Subcutaneous abdominal adipose tissue (tissue), 5 donors: ENCODE results near the gene ANTXR1.

ENCODE experiments used
- H3K27ac ChIP-seq: one replicate; pipeline ENCODE4 v1.7.0; 2013; ENCODE audit warnings: low read depth, mild to moderate bottlenecking, inconsistent platforms, low read length, moderate library complexity
- H3K27me3 ChIP-seq, 5 donors: one replicate each; pipeline ENCODE4 v1.7.0; 2013; ENCODE audit warnings: low read length in 5 of 5, inconsistent platforms in 1 of 5; ENCODE audit not compliant: control insufficient read depth in 5 of 5, insufficient read depth in 4 of 5
- H3K36me3 ChIP-seq, 5 donors: one replicate each; pipeline ENCODE4 v1.7.0; 2013; ENCODE audit warnings: low read length in 5 of 5; ENCODE audit not compliant: control insufficient read depth in 5 of 5, insufficient read depth in 5 of 5
- H3K4me1 ChIP-seq, 5 donors: one replicate each; pipeline ENCODE4 v1.7.0; 2013; ENCODE audit warnings: low read length in 5 of 5, mild to moderate bottlenecking in 3 of 5, moderate library complexity in 1 of 5; ENCODE audit not compliant: control insufficient read depth in 5 of 5, insufficient read depth in 5 of 5
- H3K4me3 ChIP-seq, 5 donors: one replicate each; pipeline ENCODE4 v1.7.0; 2013; ENCODE audit warnings: low read length in 5 of 5, low read depth in 1 of 5
- H3K9ac ChIP-seq, 5 donors: one replicate each; pipeline ENCODE4 v1.7.0; 2013; ENCODE audit warnings: low read length in 5 of 5, mild to moderate bottlenecking in 4 of 5, moderate library complexity in 3 of 5
- H3K9me3 ChIP-seq, 5 donors: one replicate each; pipeline ENCODE4 v1.7.0; 2013; ENCODE audit warnings: low read length in 5 of 5; ENCODE audit not compliant: control insufficient read depth in 5 of 5
- donor health status: healthy.
- donor health status: healthy.
- donor health status: healthy.
- donor health status: healthy.
- donor health status: healthy.

Gene ANTXR1

GRCh38 chr2:69138247-69138772 is 125.3 kb downstream of the ANTXR1 start:
- H3K4me3 ChIP-seq = no peak overlapping the region
- H3K36me3 ChIP-seq = no peaks in the 10 kb centered on the region
- no peak overlapping the region for H3K27ac ChIP-seq
- peaks cover 0 to 11% (median 5%) of the 10 kb centered on the region in 5 donors for H3K4me1 ChIP-seq
- no peaks in the 10 kb centered on the region for H3K27me3 ChIP-seq
- H3K9ac ChIP-seq = no peak overlapping the region
- no peaks in the 10 kb centered on the region for H3K9me3 ChIP-seq

- H3K27ac ChIP-seq = no peak overlapping the region
These were observed 125.9 kb downstream of the ANTXR1 start for GRCh38 chr2:69138793-69139459.

DNA sequence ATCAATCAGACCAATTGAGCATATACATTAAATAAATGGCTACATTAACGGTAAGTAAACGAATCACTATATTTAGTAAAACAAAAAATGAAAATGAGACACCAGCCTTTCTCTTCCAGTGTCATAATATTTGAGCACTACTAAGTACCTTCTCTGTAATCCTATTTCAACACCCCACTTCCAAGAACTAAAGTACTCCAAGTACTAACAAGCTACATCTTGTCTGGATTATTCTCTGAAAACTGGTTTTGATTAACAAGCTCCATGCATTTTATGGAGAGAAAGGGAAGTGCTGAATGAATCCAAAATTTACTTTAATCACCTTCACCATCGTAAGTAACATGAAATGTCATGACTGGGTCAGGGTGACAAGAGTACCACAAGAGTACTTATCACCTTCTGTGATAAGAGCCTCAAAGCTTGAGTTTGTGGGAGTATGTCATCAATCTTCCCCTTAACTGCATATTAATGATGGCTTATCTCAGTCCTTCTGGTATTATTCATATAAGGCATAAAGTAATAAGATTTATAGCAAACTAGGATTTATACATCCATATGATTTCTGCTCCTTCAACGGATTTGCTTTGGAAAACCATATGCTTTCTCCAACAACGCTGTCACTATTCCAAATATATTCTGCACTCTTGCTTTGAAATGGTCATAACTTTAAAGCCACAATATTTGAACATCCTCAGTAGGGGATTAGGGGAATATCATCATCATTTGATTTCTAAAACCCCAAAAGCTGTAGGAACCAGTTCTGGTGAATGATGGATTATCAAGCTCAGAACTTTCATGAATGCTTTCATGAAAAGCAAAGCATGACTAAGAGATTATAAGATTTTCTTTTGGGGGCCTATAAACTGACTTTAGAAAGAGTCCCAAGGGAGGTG is 127.0 kb downstream of the ANTXR1 start:
- Histone ChIP-seq H3K9me3 (no peaks in the 10 kb centered on the region), H3K27ac (no peak overlapping the region), H3K4me3 (no peak overlapping the region)

More at GRCh38 chr2:69138793-69139459, 125.9 kb downstream of the ANTXR1 start:
- no peaks in the 10 kb centered on the region for H3K9me3 ChIP-seq
- H3K9ac ChIP-seq = no peak overlapping the region
- no peaks in the 10 kb centered on the region for H3K27me3 ChIP-seq
- no peak overlapping the region for H3K4me3 ChIP-seq
- peaks cover 0 to 11% (median 5%) of the 10 kb centered on the region in 5 donors for H3K4me1 ChIP-seq
- H3K36me3 ChIP-seq = no peaks in the 10 kb centered on the region

DNA sequence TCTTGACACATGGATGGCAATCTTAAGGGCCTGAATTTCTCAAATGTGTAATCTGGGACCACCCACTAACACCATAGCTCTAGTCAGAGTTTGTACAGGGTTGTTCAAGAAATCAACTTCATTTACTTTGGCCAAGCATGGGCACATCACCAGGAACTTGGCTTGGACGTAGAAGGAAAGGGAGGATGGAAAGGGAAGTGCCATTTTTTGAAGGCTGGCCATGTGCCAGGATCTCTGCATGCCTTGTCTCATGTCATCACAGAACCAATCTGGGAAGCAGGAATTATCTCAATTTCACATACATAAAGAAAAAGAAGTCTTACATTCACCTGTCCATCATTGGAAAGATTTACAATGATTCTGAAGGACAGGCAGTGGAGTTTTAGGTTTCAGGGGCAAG is 128.1 kb downstream of the ANTXR1 start:
- H3K27ac ChIP-seq = no peak overlapping the region
- peaks cover 0 to 11% (median 5%) of the 10 kb centered on the region in 5 donors for H3K4me1 ChIP-seq
- no peak overlapping the region for H3K9ac ChIP-seq
- H3K36me3 ChIP-seq = peaks cover 0 to 2% (median 0%) of the 10 kb centered on the region in 5 donors
- H3K27me3 ChIP-seq = no peaks in the 10 kb centered on the region
- H3K4me3 ChIP-seq = no peak overlapping the region
- no peaks in the 10 kb centered on the region for H3K9me3 ChIP-seq

More for the DNA sequence above, 127.0 kb downstream of the ANTXR1 start:
- Histone ChIP-seq H3K27me3 (no peaks in the 10 kb centered on the region), H3K36me3 (peaks cover 0 to 2% (median 0%) of the 10 kb centered on the region in 5 donors), H3K9ac (no peak overlapping the region), H3K4me1 (peaks cover 0 to 11% (median 5%) of the 10 kb centered on the region in 5 donors)

DNA sequence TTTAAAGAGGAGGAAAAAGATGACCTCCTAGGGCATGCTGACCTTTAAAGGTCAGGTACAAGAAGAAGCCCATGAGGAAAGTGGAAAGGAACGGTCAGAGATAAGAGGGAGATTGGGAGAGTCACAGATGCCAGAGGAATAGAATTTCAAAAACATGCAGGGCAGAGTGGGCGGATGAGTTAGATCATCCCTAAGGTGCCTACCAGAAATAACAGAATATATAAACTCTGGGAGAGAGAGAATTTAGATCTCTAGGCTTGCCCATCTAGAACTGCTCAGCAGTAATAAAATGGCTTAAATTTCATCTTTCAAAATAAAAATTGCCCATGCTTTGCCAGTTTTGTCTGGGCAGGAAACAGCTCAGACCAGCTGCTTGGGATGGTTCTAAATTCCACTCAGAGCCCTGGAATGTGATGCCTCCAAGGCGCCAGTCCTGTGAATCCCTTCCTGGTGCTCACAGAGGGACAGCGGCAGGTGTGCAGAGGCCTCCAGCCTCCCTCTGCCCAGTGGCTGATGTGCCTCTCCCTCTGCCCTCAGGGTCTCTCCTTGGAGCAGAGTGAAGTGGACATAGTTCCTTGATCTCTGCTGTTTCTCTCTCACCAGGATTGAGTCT is 130.9 kb downstream of the ANTXR1 start:
- H3K9ac ChIP-seq = no peak overlapping the region
- H3K9me3 ChIP-seq = no peaks in the 10 kb centered on the region
- peaks cover 0 to 5% (median 0%) of the 10 kb centered on the region in 5 donors for H3K4me1 ChIP-seq
- H3K27me3 ChIP-seq = no peaks in the 10 kb centered on the region
- H3K27ac ChIP-seq = no peak overlapping the region
- no peak overlapping the region for H3K4me3 ChIP-seq
- H3K36me3 ChIP-seq = peaks cover 0 to 2% (median 0%) of the 10 kb centered on the region in 5 donors

GRCh38 chr2:69145204-69145603 is 132.2 kb downstream of the ANTXR1 start:
- peaks cover 2 to 7% (median 6%) of the 10 kb centered on the region in 5 donors for H3K4me1 ChIP-seq
- no peak overlapping the region for H3K27ac ChIP-seq
- no peak overlapping the region for H3K4me3 ChIP-seq
- no peaks in the 10 kb centered on the region for H3K9me3 ChIP-seq
- no peaks in the 10 kb centered on the region for H3K27me3 ChIP-seq
- H3K9ac ChIP-seq = no peak overlapping the region
- H3K36me3 ChIP-seq = peaks cover 0 to 2% (median 0%) of the 10 kb centered on the region in 5 donors

GRCh38 chr2:69147841-69148533 is 135.0 kb downstream of the ANTXR1 start:
- Histone ChIP-seq H3K9me3 (no peaks in the 10 kb centered on the region), H3K27me3 (no peaks in the 10 kb centered on the region), H3K36me3 (peaks cover 0 to 2% (median 0%) of the 10 kb centered on the region in 5 donors), H3K4me1 (peaks cover 2 to 8% (median 6%) of the 10 kb centered on the region in 5 donors), H3K4me3 (no peak overlapping the region), H3K27ac (no peak overlapping the region), H3K9ac (no peak overlapping the region)

DNA sequence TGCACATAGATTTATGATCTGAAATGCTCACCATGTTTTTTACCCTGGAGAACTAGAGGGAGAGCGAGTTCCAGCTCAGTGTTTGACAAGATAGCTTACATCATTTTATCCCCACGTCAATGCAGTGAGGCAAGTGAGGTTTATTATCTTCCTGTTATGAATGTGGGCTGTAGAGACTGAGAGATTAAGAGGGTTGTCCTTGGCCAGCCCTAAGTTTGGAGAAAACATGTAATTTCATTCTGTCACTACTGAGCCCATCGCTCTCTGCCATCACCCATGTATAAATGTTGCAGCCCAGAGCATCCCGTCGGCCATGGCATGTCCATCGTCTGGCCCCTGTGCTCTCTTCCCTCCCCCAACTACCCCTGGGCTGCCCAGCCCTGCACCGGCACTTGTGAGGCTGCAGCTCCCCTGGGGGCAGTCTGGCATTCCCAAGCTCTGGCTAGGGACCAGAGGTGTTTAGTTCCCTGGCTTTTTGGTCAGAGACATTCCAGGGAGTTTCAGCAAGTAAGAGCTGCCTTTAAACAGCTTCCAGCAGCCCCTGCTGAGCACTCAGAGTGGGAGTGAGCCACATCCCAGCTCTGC is 136.7 kb downstream of the ANTXR1 start:
- Histone ChIP-seq H3K9ac (no peak overlapping the region), H3K36me3 (no peaks in the 10 kb centered on the region), H3K4me3 (no peak overlapping the region), H3K4me1 (peaks cover 2 to 18% (median 13%) of the 10 kb centered on the region in 5 donors), H3K27me3 (no peaks in the 10 kb centered on the region), H3K9me3 (no peaks in the 10 kb centered on the region), H3K27ac (no peak overlapping the region)

DNA sequence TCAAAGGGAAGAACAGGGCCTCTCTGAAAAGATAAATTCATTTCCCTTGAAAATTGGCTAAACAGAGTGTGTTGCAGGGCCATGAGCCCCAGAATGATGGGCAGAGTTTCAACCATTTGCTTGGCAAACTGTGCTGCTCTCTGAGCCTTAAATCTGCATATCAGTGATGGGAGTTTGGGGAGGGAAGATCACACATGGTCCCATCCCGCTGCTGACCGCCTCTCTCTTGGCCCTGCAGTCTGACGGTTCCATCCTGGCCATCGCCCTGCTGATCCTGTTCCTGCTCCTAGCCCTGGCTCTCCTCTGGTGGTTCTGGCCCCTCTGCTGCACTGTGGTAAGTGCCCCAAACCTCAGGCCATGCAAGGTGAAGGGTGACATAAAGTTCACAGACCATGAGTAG is 139.0 kb downstream of the ANTXR1 start:
- Histone ChIP-seq H3K27me3 (no peaks in the 10 kb centered on the region), H3K4me3 (no peak overlapping the region), H3K36me3 (peaks cover 0 to 3% (median 0%) of the 10 kb centered on the region in 5 donors), H3K9me3 (no peaks in the 10 kb centered on the region), H3K9ac (no peak overlapping the region), H3K4me1 (peaks cover 2 to 18% (median 14%) of the 10 kb centered on the region in 5 donors), H3K27ac (no peak overlapping the region)
